Measurements from ENCODE around the gene C1orf210. TPM values are rescaled to one million over a fixed set of nuclear protein-coding genes. Genes with fewer than 3 reads are reported as not detected.

C1orf210 gene
- polyA plus RNA-seq, 1 experiment, result not detected

DNA sequence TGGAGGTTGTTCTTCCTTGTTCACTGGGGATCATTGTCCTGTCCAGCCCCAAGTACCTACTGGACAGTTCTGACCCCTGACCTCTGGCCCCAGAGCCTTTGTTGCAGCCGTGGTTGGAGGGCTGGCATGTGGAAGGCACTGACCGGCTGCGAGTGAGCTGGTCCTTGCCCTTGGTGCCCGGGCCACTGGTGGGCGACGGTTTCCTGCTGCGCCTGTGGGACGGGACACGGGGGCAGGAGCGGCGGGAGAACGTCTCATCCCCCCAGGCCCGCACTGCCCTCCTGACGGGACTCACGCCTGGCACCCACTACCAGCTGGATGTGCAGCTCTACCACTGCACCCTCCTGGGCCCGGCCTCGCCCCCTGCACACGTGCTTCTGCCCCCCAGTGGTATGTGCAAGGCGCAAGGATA lies 26.8 kb upstream of the C1orf210 start:
- TF ChIP-seq, protein P1, sequence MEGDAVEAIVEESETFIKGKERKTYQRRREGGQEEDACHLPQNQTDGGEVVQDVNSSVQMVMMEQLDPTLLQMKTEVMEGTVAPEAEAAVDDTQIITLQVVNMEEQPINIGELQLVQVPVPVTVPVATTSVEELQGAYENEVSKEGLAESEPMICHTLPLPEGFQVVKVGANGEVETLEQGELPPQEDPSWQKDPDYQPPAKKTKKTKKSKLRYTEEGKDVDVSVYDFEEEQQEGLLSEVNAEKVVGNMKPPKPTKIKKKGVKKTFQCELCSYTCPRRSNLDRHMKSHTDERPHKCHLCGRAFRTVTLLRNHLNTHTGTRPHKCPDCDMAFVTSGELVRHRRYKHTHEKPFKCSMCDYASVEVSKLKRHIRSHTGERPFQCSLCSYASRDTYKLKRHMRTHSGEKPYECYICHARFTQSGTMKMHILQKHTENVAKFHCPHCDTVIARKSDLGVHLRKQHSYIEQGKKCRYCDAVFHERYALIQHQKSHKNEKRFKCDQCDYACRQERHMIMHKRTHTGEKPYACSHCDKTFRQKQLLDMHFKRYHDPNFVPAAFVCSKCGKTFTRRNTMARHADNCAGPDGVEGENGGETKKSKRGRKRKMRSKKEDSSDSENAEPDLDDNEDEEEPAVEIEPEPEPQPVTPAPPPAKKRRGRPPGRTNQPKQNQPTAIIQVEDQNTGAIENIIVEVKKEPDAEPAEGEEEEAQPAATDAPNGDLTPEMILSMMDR (IDR thresholded peaks at IDR 0.05; ENCODE audit: low read depth, low read length), result no peak
- ChIA-PET CTCF (no interaction called here), POLR2A (no interaction called here)
- DNase-seq (ENCODE audit: low read depth, low spot score), result no peak
- H3K27ac ChIP-seq (ENCODE audit: low read depth, low read length), result no peak overlapping the region
- no peaks in the 10 kb centered on the region; the same call in 1 of the 2 replicates for H3K9me3 ChIP-seq (ENCODE audit: control insufficient read depth, insufficient read depth, low read length)
- H3K27me3 ChIP-seq (ENCODE audit: control insufficient read depth, insufficient read depth, low read length), result no peaks in the 10 kb centered on the region
- H3K4me3 ChIP-seq (ENCODE audit: low read depth, low read length), result no peak overlapping the region

DNA sequence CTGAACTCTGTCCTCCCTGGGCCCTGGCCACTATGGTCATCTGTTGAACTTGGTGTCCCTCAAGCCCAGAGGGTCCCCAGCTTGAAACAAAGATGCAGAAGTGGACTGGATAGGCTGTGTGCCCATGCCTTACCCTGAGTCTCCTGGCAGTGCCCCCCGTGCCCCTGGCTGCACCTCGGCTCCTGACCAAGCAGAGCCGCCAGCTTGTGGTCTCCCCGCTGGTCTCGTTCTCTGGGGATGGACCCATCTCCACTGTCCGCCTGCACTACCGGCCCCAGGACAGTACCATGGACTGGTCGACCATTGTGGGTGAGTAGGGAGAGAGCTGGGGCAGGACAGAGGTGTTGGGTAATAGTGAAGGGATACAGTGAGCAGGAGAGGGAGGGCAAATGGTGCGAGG lies 26.1 kb upstream of the C1orf210 start:
- ChIA-PET POLR2A (no interaction called here), CTCF (no interaction called here)
- Histone ChIP-seq H3K4me3 (ENCODE audit: low read depth, low read length) (no peak overlapping the region), H3K9me3 (ENCODE audit: control insufficient read depth, insufficient read depth, low read length) (no peaks in the 10 kb centered on the region; the same call in 1 of the 2 replicates), H3K27ac (ENCODE audit: low read depth, low read length) (no peak overlapping the region), H3K27me3 (ENCODE audit: control insufficient read depth, insufficient read depth, low read length) (no peaks in the 10 kb centered on the region)
- no peak for DNase-seq (ENCODE audit: low read depth, low spot score)
- TF ChIP-seq, protein P1 (IDR thresholded peaks at IDR 0.05; ENCODE audit: low read depth, low read length), result no peak

DNA sequence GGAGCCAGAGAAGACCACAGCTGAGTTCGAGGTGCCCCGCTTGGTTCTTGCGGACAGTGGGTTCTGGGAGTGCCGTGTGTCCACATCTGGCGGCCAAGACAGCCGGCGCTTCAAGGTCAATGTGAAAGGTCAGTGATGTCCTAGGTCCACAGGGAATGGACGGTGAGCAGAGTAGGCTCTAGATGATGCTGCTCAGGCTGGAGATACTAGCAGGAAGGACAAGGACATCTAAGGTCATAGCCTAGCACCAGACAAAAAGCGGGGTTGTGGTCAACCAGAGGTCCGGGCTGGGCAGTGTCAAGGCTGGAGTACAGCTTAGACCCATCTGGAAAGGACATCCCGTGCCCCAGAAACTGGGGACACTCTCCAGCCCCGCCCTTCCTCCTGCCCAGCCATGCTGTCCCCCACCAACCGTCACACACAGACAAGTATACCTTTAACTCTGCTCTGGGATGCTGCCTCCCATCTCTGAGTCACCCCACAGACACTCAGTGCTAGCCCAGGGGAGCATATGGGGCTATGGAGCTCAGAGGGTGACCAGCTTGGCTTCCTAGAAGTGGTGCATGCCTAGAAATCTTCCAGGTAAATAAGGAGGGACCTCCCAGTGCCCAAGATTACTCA lies 24.1 kb upstream of the C1orf210 start:
- no peak overlapping the region for H3K4me3 ChIP-seq (ENCODE audit: low read depth, low read length)
- DNase-seq (ENCODE audit: low read depth, low spot score), result no peak
- ChIA-PET POLR2A (no interaction called here), CTCF (no interaction called here)
- no peak overlapping the region for H3K27ac ChIP-seq (ENCODE audit: low read depth, low read length)
- TF ChIP-seq, protein P1 (IDR thresholded peaks at IDR 0.05; ENCODE audit: low read depth, low read length), result no peak
- H3K9me3 ChIP-seq (ENCODE audit: control insufficient read depth, insufficient read depth, low read length), result no peaks in the 10 kb centered on the region; the same call in 1 of the 2 replicates
- H3K27me3 ChIP-seq (ENCODE audit: control insufficient read depth, insufficient read depth, low read length), result peaks cover 3% of the 10 kb centered on the region

DNA sequence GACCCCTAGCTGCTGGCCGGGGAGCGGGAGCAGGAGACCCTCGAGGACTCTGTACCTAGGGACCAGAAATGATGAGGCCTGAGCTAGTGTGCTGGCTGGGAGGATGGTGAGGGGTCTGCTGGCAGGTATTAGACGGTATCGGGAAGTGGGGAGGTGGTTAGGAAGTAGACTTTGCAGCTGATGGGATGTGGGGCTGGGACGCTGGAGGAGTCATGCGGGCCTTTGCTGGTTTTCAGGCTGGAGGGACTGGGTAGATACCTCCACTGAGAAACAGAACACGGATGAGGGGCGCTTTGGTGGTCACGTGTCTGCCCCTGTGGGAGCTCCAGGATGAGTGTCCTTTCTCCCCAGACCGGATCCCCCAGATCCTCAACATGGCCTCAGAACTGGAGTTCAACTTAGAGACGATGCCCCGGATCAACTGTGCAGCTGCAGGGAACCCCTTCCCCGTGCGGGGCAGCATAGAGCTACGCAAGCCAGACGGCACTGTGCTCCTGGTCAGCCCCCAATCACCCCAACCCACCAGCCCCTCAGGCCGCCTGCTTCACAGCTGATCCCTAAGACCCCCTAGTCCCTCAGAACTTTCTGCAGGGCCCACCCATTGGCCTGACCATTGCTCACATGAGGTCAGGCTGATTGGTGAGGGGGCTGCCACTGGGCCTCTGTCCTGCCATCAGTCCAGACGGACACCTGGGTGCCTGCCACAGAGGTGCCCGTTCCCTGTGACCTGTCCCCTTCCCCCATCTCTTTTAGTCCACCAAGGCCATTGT lies 23.4 kb upstream of the C1orf210 start:
- TF ChIP-seq, protein P1 (IDR thresholded peaks at IDR 0.05; ENCODE audit: low read depth, low read length), result no peak
- H3K4me3 ChIP-seq (ENCODE audit: low read depth, low read length), result no peak overlapping the region
- H3K9me3 ChIP-seq (ENCODE audit: control insufficient read depth, insufficient read depth, low read length), result no peaks in the 10 kb centered on the region; the same call in 1 of the 2 replicates
- ChIA-PET CTCF (interaction anchor here (0.6 kb wide), 1 partner anchor 82 kb away, joined by 4 read pairs; no protein-coding TSS in a partner anchor), POLR2A (no interaction called here)
- H3K27ac ChIP-seq (ENCODE audit: low read depth, low read length), result no peak overlapping the region
- peaks cover 3% of the 10 kb centered on the region for H3K27me3 ChIP-seq (ENCODE audit: control insufficient read depth, insufficient read depth, low read length)
- DNase-seq (ENCODE audit: low read depth, low spot score), result no peak

DNA sequence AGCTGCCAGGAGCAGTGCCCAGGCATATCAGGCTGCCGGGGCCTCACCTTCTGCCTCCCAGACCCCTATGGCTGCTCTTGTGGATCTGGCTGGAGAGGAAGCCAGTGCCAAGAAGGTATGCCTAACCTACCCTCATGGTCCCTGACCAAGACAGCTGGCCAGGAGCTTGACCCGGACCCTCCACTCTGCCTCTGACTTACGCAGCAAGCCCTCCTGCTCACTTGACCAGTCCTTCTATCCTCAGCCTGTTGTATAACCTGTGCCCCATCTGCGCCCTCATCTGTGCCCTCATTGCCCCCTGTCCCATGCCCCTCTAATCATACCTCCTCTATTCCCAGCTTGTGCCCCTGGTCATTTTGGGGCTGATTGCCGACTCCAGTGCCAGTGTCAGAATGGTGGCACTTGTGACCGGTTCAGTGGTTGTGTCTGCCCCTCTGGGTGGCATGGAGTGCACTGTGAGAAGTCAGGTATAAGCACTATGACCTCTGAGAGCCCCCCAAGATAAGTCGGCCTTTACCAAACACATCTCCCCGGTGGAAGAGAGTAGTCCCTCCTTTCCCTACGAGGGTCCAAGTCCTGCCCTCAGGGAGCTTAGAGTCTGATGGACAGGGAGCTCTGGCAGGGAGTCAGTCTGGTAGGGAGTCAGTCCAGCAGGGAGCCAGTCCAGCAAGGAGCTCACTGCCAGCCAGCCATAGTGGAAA lies 22.2 kb upstream of the C1orf210 start:
- CTCF ChIA-PET, result no interaction called here
- Histone ChIP-seq H3K27me3 (ENCODE audit: control insufficient read depth, insufficient read depth, low read length) (peaks cover 3% of the 10 kb centered on the region), H3K27ac (ENCODE audit: low read depth, low read length) (no peak overlapping the region), H3K4me3 (ENCODE audit: low read depth, low read length) (no peak overlapping the region), H3K9me3 (ENCODE audit: control insufficient read depth, insufficient read depth, low read length) (no peaks in the 10 kb centered on the region)
- TF ChIP-seq, protein P1 (IDR thresholded peaks at IDR 0.05; ENCODE audit: low read depth, low read length), result no peak
- DNase-seq (ENCODE audit: low read depth, low spot score), result no peak
- POLR2A ChIA-PET, result no interaction called here

Measured in AG04450 (cell line).